Keratinocyte (primary cell): ENCODE measurements around the gene SAMM50. TPM values are rescaled to one million over a fixed set of nuclear protein-coding genes. Genes with fewer than 3 reads are reported as not detected.

Experiments
- DNase-seq: peaks from one replicate; pipeline ENCODE4 v3.0.0-alpha.2; 2011; ENCODE audit warnings: low read depth, missing footprints, low spot score
- FAIRE-seq: peaks from 2 replicates; lab custom pipeline; 2011; peaks lifted over from hg19 to GRCh38; lab: Jason Lieb, UNC
- H2AFZ ChIP-seq: 2 replicates; pipeline ENCODE4 v1.6.0; 2012; ENCODE audit warnings: low read length, control low read depth, inconsistent platforms; ENCODE audit not compliant: control insufficient read depth
- H3K27ac ChIP-seq: 2 replicates; pipeline ENCODE4 v1.5.1; 2011; ENCODE audit warnings: low read length; ENCODE audit not compliant: control insufficient read depth, insufficient read depth
- H3K27me3 ChIP-seq: 3 replicates; pipeline ENCODE4 v1.6.0; 2011; ENCODE audit warnings: low read length; ENCODE audit not compliant: control insufficient read depth, insufficient read depth; ENCODE audit errors: extremely low read depth
- H3K36me3 ChIP-seq, 2 experiments: 2 replicates in 1 of 2; 3 replicates in 1 of 2; pipeline ENCODE4 v1.5.1; 2011; ENCODE audit warnings: low read length in 2 of 2, mild to moderate bottlenecking in 1 of 2; ENCODE audit not compliant: control insufficient read depth in 2 of 2, insufficient read depth in 2 of 2; ENCODE audit errors: extremely low read depth in 1 of 2
- H3K4me1 ChIP-seq: 3 replicates; pipeline ENCODE4 v1.5.1; 2011; ENCODE audit warnings: low read length; ENCODE audit not compliant: control insufficient read depth, insufficient read depth; ENCODE audit errors: extremely low read depth
- H3K4me2 ChIP-seq: 3 replicates; pipeline ENCODE4 v1.6.0; 2011; ENCODE audit warnings: low read depth, low read length; ENCODE audit not compliant: control insufficient read depth, insufficient read depth; ENCODE audit errors: extremely low read depth
- H3K4me3 ChIP-seq, 3 experiments: fragments of 200-600 bp in 1 of 3; sonication (generic) in 1 of 3; 2 replicates in 2 of 3; 3 replicates in 1 of 3; pipeline ENCODE4 v1.5.1; 2011 to 2016; ENCODE audit warnings: low read length in 3 of 3, mild to moderate bottlenecking in 3 of 3, control low read depth in 2 of 3, inconsistent platforms in 1 of 3, low read depth in 1 of 3, mixed read lengths in 1 of 3, mixed run types in 1 of 3, moderate library complexity in 1 of 3; ENCODE audit not compliant: control insufficient read depth in 2 of 3, insufficient read depth in 2 of 3; ENCODE audit errors: extremely low read depth in 1 of 3
- H3K79me2 ChIP-seq: 2 replicates; pipeline ENCODE4 v1.6.0; 2012; ENCODE audit warnings: low read length; ENCODE audit not compliant: control insufficient read depth, insufficient read depth
- H3K9ac ChIP-seq: 3 replicates; pipeline ENCODE4 v1.6.0; 2011; ENCODE audit warnings: low read length; ENCODE audit not compliant: control insufficient read depth, insufficient read depth; ENCODE audit errors: extremely low read depth
- H3K9me1 ChIP-seq: 3 replicates; pipeline ENCODE4 v1.6.0; 2011; ENCODE audit warnings: low read length; ENCODE audit not compliant: control insufficient read depth, insufficient read depth; ENCODE audit errors: extremely low read depth
- H3K9me3 ChIP-seq: 2 replicates; pipeline ENCODE4 v1.5.1; 2012; ENCODE audit warnings: low read depth, low read length; ENCODE audit not compliant: control insufficient read depth
- H4K20me1 ChIP-seq: 3 replicates; pipeline ENCODE4 v1.6.0; 2011; ENCODE audit warnings: low read length; ENCODE audit not compliant: control insufficient read depth, insufficient read depth; ENCODE audit errors: extremely low read depth
- EZH2 ChIP-seq: IDR thresholded peaks from one replicate; pipeline ENCODE4 v1.6.1; 2012; ENCODE audit warnings: inconsistent platforms, mild to moderate bottlenecking, low read length, moderate library complexity
- dilution Hi-C: fragments of 300-500 bp; cut with MboI; formaldehyde crosslinking; loops from one replicate; pipeline ENCODE4 v1.7.0; 2020; ENCODE audit warnings: low sequenced_read_pairs; ENCODE audit not compliant: extremely low pct_ligation_motif_present
- polyA plus RNA-seq, 5 experiments: library from polyadenylated mRNA; depleted of rRNA in 3 of 5; stranded (reverse) in 3 of 5; stranded (forward) in 1 of 5; unstranded in 1 of 5; fragments of >200 nt; gene quantifications; 1 replicate in 1 of 5; 2 replicates in 3 of 5; 3 replicates in 1 of 5; pipeline versions ENCODE4 v1.2.1 to v1.2.3, GENCODE V29; 2011 to 2012; ENCODE audit warnings: missing spikeins in 2 of 5, low read depth in 1 of 5, low replicate concordance in 1 of 5
- TF ChIP-seq, protein P1 (sequence below), 3 experiments: IDR thresholded peaks in 1 of 3; conservative IDR thresholded peaks in 1 of 3; optimal IDR thresholded peaks in 1 of 3; 2 replicates in 2 of 3; 3 replicates in 1 of 3; pipeline versions ENCODE3 to v1.5.1; 2011; ENCODE audit warnings: low read length in 3 of 3, mild to moderate bottlenecking in 3 of 3, moderate library complexity in 2 of 3, control low read depth in 1 of 3, inconsistent platforms in 1 of 3; ENCODE audit not compliant: insufficient read depth in 2 of 3; ENCODE audit errors: extremely low read depth in 1 of 3

The SAMM50 gene
- polyA plus RNA-seq, 1 donor (not counting 4 experiments of a cell fraction or from before 2014, with no cell fraction given) = 54.6 TPM

DNA sequence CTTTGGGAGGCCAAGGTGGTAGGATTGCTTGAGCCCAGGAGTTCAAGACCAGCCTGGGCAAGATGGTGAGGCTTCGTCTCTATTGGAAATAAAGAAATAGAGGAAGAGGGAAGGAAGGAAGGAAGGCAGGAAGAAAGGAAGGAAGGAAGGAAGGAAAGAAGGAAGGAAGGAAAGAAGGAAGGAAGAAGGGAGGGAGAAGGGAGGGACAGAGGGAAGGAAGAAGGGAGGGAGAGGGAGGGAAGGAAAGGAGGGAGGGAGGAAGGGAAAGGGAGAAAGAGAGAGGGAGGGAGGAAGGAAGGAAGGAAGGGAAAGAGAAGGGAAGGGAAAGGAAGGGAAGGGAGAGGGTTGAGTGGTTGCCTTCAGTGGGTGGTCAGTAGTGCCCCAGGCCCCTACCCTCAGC lies 45.5 kb upstream of the SAMM50 start:
- Histone ChIP-seq H3K4me3 (no peak overlapping the region), H3K9me3 (no peaks in the 10 kb centered on the region), H3K27ac (no peak overlapping the region), H3K36me3 (no peaks in the 10 kb centered on the region), H3K79me2 (no peaks in the 10 kb centered on the region), H3K9me1 (no peaks in the 10 kb centered on the region), H3K9ac (no peak overlapping the region), H3K27me3 (peaks cover 24% of the 10 kb centered on the region), H4K20me1 (no peaks in the 10 kb centered on the region), H2AFZ (no peak overlapping the region), H3K4me2 (no peak overlapping the region), H3K4me1 (no peaks in the 10 kb centered on the region)
- TF ChIP-seq, protein P1, sequence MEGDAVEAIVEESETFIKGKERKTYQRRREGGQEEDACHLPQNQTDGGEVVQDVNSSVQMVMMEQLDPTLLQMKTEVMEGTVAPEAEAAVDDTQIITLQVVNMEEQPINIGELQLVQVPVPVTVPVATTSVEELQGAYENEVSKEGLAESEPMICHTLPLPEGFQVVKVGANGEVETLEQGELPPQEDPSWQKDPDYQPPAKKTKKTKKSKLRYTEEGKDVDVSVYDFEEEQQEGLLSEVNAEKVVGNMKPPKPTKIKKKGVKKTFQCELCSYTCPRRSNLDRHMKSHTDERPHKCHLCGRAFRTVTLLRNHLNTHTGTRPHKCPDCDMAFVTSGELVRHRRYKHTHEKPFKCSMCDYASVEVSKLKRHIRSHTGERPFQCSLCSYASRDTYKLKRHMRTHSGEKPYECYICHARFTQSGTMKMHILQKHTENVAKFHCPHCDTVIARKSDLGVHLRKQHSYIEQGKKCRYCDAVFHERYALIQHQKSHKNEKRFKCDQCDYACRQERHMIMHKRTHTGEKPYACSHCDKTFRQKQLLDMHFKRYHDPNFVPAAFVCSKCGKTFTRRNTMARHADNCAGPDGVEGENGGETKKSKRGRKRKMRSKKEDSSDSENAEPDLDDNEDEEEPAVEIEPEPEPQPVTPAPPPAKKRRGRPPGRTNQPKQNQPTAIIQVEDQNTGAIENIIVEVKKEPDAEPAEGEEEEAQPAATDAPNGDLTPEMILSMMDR (optimal IDR thresholded peaks at IDR 0.05 in 1 of 3, IDR thresholded peaks at IDR 0.05 in 1 of 3, conservative IDR thresholded peaks at IDR 0.05 in 1 of 3; ENCODE audit: extremely low read depth in 1 of 3, insufficient read depth in 2 of 3, low read length in 3 of 3) = no peak
- TF ChIP-seq EZH2 = no peak
- dilution Hi-C loops = no loop called here
- DNase-seq = no peak
- no peak for FAIRE-seq

DNA sequence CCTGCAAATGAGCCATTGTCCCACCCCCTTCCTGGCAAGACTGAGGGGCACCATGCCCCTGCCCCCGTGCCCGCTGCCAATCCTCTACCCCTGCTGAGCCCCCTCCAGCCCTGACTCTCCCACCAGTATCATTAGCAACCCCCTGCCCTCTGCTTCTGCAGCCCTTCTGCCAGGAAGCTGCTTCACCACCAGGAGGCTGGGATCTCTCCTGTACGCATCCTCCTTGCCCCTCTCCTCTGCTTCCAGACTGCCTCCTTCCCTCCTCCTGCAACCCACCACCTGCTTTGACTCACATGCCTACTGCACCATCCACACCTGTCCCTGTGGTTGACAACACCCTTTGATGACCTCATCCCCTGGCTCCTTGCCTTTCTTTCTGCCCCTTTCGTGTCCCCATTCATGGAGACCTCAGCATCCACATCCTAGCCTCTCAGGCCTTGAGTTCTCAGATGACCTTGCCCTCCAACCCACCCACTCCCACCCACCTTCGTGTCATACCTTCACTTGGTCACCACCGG lies 45.0 kb upstream of the SAMM50 start:
- H4K20me1 ChIP-seq = no peaks in the 10 kb centered on the region
- H3K9ac ChIP-seq = no peak overlapping the region
- H3K9me3 ChIP-seq = no peaks in the 10 kb centered on the region
- dilution Hi-C loops = no loop called here
- FAIRE-seq (no peak), DNase-seq (no peak)
- H3K4me3 ChIP-seq = no peak overlapping the region
- H3K36me3 ChIP-seq = no peaks in the 10 kb centered on the region
- H3K79me2 ChIP-seq = no peaks in the 10 kb centered on the region
- peaks cover 24% of the 10 kb centered on the region for H3K27me3 ChIP-seq
- no peak overlapping the region for H2AFZ ChIP-seq
- TF ChIP-seq, protein P1 (optimal IDR thresholded peaks at IDR 0.05 in 1 of 3, IDR thresholded peaks at IDR 0.05 in 1 of 3, conservative IDR thresholded peaks at IDR 0.05 in 1 of 3; ENCODE audit: extremely low read depth in 1 of 3, insufficient read depth in 2 of 3, low read length in 3 of 3) = no peak
- TF ChIP-seq EZH2 = no peak
- H3K9me1 ChIP-seq = no peaks in the 10 kb centered on the region
- H3K4me2 ChIP-seq = no peak overlapping the region
- no peaks in the 10 kb centered on the region for H3K4me1 ChIP-seq
- H3K27ac ChIP-seq = no peak overlapping the region
